GM10248 (cell line): Measurements from ENCODE around the gene PDRG1.
"Not testable (repeated sequence)": the region's sequence is repeated elsewhere in the genome, so short reads cannot be mapped to it uniquely, and the experiment has no call there.

Source experiments
- CTCF ChIA-PET: fragments of 300-600 bp; sonication (Branson Sonifier 250); formaldehyde crosslinking; extraction: SDS; loops from one replicate; lab custom pipeline; 2021; ENCODE audit warnings: antibody characterized with exemption; lab: Yijun Ruan, JAX
- POLR2A ChIA-PET: fragments of 350-650 bp; sonication (Branson Sonifier 250); formaldehyde crosslinking; extraction: SDS; loops from one replicate; lab custom pipeline; 2020; ENCODE audit warnings: antibody characterized with exemption; lab: Yijun Ruan, JAX
- DNase-seq: peaks from one replicate; pipeline ENCODE4 v3.0.0; 2012; ENCODE audit errors: extremely low spot score
- TF ChIP-seq, protein P1 (sequence below): IDR thresholded peaks from 2 replicates; pipeline ENCODE4 v1.5.1; 2012; ENCODE audit warnings: mild to moderate bottlenecking, low read depth; ENCODE audit errors: extremely low read depth, missing control alignments, control extremely low read depth

The PDRG1 gene

DNA sequence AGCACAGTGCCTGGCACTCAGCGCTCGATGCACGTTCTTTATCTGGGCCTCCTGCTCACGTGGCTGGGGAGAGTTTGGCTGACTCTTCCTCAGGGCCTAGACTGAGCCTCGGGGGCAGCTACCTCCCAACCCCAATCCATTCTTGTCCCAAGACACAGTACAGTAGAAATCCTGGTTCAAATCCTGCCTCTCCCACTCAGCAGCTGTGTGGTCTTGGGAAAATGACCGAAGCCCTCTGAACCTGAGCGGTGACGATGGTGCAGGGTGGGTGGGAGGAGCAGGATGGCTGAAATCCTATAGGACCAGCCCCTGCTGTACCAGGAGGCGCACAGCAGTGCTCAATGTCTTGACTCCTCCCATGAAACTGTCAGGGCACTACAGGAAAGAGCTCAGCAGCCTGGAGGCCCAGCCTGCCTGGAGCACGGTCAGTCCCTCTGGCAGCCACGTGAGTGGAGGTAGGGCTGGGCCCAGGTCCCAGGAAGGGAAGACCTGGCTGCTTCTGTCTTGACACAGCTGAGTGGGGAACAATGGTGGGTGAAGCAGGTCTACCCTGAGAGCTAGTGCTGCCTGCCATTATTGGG lies 31.5 kb downstream of the PDRG1 start:
- ChIA-PET POLR2A (interaction anchor here (0.5 kb wide), 1 partner anchor 52 kb away, joined by 5 read pairs; no protein-coding TSS in a partner anchor), CTCF (interaction anchor here (1.1 to 3.4 kb wide), 6 partner anchors 14 to 97 kb away, joined by 3 to 21 read pairs (median 7); partner anchors contain the start of gene PDRG1)
- TF ChIP-seq, protein P1, sequence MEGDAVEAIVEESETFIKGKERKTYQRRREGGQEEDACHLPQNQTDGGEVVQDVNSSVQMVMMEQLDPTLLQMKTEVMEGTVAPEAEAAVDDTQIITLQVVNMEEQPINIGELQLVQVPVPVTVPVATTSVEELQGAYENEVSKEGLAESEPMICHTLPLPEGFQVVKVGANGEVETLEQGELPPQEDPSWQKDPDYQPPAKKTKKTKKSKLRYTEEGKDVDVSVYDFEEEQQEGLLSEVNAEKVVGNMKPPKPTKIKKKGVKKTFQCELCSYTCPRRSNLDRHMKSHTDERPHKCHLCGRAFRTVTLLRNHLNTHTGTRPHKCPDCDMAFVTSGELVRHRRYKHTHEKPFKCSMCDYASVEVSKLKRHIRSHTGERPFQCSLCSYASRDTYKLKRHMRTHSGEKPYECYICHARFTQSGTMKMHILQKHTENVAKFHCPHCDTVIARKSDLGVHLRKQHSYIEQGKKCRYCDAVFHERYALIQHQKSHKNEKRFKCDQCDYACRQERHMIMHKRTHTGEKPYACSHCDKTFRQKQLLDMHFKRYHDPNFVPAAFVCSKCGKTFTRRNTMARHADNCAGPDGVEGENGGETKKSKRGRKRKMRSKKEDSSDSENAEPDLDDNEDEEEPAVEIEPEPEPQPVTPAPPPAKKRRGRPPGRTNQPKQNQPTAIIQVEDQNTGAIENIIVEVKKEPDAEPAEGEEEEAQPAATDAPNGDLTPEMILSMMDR: no peak
- no peak for DNase-seq

DNA sequence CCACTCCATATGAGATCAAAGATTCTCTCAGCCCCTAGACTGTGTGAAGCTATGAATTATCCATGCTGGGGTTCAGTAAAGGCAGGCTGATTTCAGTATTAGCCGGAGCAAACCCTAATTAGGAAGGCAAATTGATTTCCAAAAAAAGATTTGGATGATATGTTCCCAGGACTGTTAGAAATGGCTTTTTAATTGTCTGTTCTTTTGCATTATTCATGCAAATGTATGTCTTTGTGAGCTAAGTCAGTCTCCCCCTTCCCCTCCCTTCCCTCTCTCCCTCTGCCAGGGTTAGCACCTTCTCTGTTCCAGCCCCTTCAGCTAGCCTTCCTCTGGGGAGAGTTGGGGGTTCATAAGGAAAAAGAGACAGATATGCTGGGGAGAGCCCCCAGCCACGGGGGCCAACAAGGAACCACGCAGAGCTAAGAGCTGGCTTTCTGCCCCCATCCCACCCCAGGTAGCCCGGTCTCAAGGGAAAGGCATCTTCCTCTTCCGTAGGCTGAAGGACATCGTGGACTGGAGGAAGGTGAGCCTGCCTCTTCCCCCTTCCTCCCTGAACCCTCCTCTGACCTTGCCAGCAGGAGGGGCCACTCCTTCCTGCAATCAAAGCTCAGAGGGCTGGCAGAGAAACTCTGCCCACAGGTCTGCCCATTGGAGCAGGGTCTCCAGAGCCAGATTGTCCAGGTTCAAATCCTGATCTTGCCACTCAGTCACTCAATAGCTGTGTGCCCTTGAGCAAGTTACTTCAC lies 32.3 kb downstream of the PDRG1 start:
- CTCF ChIA-PET: interaction anchor here (0.8 to 3.4 kb wide), 10 partner anchors 11 to 96 kb away, joined by 3 to 21 read pairs (median 6); partner anchors contain the start of gene PDRG1
- no peak for DNase-seq
- TF ChIP-seq, protein P1: no peak
- POLR2A ChIA-PET: no interaction called here

DNA sequence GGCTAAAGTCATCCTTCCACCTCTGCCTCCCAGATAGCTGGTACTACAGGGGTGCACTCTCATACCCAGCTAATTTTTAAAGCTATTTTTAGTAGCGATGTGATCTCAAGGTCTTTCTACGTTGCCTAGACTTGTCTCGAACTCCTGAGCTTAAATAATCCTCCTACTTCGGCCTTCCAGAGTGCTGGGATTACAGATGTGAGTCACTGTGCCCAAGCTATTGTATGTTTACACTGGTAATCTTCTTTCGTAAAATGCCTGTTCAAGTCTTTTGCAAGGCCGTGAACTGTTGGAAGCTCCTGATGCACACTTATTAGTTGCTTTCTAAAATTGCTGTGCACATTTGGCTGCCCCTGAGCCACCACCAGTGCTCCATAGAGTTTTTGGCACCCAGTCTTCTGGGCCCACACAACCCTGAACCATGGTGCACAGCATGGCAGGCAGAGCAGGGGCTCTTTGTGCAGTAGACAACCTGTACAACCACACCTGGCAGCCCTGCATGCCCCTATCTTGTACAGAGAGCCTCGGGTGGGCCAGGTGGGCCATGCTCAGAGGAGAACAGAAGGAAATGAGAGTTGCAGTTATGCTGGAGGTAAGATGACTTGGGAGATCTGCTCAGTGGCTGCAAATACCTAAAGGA lies 33.3 kb downstream of the PDRG1 start:
- DNase-seq: no peak
- TF ChIP-seq, protein P1: no peak
- ChIA-PET POLR2A (no interaction called here), CTCF (interaction anchor here (1.2 to 3.4 kb wide), 7 partner anchors 10 to 86 kb away, joined by 3 to 21 read pairs (median 6); partner anchors contain the start of gene PDRG1)

DNA sequence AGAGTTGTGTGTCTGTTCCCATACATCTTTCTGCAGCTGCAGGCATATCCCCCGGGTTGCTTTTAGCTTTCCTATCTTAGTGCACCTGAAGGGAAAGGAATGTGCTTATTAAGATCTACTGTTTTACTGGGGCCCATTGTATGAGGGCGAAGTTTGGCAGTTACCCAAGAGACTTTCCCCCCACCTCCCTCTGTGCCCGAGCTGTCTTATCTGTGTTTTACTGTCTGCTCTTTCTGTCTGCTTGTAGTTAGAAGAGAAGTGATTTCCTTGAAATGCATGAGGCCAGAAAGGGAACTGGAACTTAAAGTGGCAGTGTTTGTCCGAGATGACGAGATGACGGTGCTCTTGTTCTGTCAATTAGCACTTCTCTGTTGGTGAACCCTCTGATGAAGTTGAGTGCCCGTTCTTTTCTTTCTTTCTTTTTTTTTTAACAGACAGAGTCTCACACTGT lies 33.9 kb downstream of the PDRG1 start:
- CTCF ChIA-PET: interaction anchor here (1.1 to 3.4 kb wide), 5 partner anchors 10 to 95 kb away, joined by 3 to 21 read pairs (median 6); partner anchors contain the start of gene PDRG1
- DNase-seq, POLR2A ChIA-PET: not testable (repeated sequence)

DNA sequence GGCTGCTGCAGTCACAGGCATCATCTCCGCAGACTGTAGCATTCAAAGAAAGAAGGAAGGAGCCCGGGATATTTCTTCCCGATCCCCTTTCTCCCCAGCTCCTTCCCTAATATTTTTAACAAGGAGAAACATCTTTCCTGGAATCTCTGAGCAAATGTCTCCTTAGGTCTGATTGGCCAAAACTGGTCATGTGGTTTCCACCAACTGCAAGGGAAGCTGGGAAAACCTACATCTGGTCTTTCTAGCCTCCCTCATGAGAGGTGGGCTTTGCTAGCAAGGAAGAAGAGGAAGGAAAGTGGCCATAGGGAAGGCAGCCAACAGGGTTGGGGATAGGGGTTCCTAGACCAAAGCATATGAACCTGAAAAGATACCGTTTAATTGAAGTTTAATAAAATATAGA lies 35.1 kb downstream of the PDRG1 start:
- TF ChIP-seq, protein P1: no peak
- POLR2A ChIA-PET: no interaction called here
- CTCF ChIA-PET: interaction anchor here (1.1 to 2.3 kb wide), 2 partner anchors 8 to 94 kb away, joined by 3 to 6 read pairs; no protein-coding TSS in a partner anchor
- no peak for DNase-seq

DNA sequence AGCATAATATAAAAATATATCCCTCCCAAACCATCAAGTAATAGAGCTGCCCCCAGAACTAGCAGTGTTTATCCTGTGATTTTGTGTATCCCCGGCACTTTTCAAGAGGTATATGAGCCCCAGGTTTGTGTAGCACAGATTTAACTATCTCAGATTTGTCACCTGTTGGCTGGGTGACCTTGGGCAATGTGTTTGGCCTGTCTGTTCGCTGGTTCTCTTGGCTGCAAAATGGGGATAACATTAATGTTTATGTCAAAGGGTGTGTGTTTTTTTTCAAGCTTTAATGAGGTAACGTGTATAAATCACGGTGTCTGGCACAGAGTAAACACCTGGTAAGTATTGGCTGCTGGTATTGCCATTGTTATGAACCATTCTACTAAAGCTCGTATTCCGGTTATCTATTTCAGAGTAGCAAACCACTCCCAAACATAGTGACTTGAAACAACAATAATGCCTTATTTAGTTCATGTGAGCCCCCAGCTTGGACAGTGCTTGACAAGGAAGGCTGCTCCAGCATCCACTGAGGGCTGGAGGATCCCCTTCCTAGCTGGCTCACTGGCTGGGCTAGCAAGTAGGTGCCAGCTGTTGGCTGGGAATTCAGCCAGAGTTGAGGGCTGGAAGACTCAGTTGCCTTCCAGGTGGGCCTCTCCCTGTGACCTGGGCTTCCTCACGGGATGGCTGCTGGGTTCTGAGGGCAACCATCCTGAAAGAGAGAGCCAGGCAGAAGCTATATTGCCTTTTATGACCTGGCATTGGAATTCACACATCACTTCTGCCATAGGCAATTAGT lies 36.2 kb downstream of the PDRG1 start:
- TF ChIP-seq, protein P1: no peak
- ChIA-PET POLR2A (no interaction called here), CTCF (interaction anchor here (1.3 to 2.3 kb wide), 2 partner anchors 63 to 93 kb away, joined by 6 read pairs; no protein-coding TSS in a partner anchor)
- DNase-seq: peak; percentile 5
